Left colon (tissue), 2 donors: ENCODE results near the gene MGP. TPM values are rescaled to one million over a fixed set of nuclear protein-coding genes. Genes with fewer than 3 reads are reported as not detected.

Experiments
- ATAC-seq: fragments of 200-7000 bp; cut with Tn5 transposase; one replicate; pipeline ENCODE4 v1.9.1; 2020; ENCODE audit warnings: mild to moderate bottlenecking, moderate library complexity
- DNase-seq, 2 donors: peaks; one replicate each; pipeline ENCODE4 v3.0.0-alpha.2; 2020
- intact Hi-C, 2 donors: fragments of 100-400 bp; cut with DNase I in 1 of 2; cut with micrococcal nuclease in 1 of 2; formaldehyde crosslinking; loops; one replicate each; pipeline versions ENCODE4 v1.11.2 to v1.14.0; 2022; cut with DNase I, micrococcal nuclease
- total RNA-seq, 2 donors: library from RNA; stranded (reverse); fragmentation: NEBNext Ultra II Directional; extraction: Animal tissue kit (Norgen Biotek cat#: 25700); gene quantifications; one replicate each; pipeline ENCODE4 v1.2.1, GENCODE V29; 2021
- donor health status: DM: no; HTN: no; CAD: no.
- donor health status: DM: yes; HTN: yes; CAD: no.

MGP gene
- total RNA-seq, 2 donors from 2014 or later = 77.0 to 248 TPM

DNA sequence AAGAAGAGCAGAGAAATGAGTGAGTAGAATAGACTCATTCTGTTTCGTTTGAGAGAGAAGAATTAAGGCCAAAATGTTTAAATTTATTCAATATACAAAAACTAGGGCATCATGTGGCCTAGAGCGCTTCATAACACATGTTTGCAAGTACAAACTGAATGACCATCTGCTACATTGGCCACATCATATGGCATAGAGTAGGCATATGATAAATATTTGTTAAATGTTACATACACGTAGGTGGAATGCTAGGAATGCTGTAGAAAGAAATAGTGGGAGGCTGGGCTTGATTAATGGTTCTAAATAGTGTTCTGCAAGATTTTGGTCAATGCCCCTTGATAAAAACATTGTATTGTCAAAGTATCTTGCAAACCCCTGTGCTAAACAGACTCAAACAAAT is 10.8 kb downstream of the MGP start:
- intact Hi-C loops = no loop called here
- no peak for ATAC-seq
- no peak for DNase-seq

GRCh38 chr12:14873440-14874185 is 12.0 kb downstream of the MGP start:
- DNase-seq = no peak
- no peak for ATAC-seq
- intact Hi-C loops = no loop called here

GRCh38 chr12:14871886-14872285 is 13.8 kb downstream of the MGP start:
- ATAC-seq = no peak
- no peak for DNase-seq
- intact Hi-C loops = no loop called here

DNA sequence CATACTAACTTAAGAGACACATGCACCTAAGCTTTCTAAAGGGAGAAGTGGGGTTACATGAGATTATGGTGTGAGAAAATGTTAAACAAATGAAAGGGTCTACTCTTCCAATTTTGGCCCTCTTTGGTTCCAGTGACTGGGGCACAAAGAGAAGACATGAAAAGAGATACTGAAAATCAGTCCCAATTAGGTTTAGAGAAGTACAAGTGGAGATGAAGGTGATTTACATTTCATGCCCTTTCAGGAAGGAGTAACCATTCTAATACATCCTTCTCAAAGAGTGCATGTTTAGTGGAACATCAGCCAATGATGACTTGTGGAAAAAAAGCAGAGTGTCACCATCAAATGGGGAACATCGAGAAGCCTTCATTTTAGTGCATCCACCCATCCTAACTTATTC is 14.4 kb downstream of the MGP start:
- ATAC-seq (no peak), DNase-seq (no peak)
- intact Hi-C loops = no loop called here

DNA sequence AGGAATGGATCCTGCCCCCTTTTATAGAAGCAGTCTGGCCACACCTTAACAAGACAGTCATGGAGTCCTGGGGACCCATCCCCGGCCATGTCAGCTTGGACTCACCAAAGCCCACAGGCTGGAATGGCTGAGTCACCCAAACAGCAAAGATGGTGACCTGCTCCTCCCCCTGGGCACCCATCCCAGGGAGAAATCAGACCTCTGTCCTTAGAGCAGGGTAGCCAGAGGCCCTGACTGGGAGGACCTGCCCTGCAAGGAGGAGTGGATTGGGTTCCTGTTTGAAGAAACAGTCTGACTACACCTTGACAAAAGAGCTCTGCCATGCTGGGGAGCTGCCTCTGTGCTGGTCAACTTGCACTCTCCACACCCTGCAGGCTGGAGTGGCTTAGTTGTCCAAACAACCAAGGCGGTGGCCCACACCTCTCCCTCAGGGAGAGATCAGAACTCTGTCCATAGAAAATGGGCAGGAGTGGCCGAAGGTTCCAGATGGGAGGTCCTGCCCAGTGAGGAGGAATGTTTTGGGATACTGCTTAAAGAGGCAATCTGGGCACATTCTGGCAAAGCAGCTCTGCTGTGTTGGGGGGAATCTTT is 16.6 kb downstream of the MGP start:
- DNase-seq (no peak), ATAC-seq (no peak)
- intact Hi-C loops = no loop called here

DNA sequence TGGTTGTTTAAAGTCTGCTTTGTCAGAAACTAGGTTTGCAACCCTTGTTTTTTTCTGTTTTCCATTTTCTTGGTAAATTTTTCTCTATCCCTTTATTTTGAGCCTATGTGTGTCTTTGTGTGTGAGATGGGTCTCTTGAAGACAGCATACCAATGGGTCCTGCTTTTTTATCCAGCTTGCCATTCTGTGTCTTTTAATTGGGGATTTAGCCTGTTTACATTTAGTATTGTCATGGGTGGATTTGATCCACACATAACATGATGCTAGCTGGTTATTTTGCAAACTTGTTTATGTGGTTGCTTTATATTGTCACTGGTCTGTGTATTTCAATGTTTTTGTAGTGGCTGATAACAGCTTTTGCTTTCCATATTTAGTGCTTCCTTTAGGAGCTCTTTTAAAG is 25.2 kb downstream of the MGP start:
- DNase-seq (no peak), ATAC-seq (no peak)
- intact Hi-C loops = no loop called here

- ATAC-seq (no peak), DNase-seq (no peak)
- intact Hi-C loops = no loop called here
Observed at GRCh38 chr12:14858513-14858912, 27.1 kb downstream of the MGP start.

DNA sequence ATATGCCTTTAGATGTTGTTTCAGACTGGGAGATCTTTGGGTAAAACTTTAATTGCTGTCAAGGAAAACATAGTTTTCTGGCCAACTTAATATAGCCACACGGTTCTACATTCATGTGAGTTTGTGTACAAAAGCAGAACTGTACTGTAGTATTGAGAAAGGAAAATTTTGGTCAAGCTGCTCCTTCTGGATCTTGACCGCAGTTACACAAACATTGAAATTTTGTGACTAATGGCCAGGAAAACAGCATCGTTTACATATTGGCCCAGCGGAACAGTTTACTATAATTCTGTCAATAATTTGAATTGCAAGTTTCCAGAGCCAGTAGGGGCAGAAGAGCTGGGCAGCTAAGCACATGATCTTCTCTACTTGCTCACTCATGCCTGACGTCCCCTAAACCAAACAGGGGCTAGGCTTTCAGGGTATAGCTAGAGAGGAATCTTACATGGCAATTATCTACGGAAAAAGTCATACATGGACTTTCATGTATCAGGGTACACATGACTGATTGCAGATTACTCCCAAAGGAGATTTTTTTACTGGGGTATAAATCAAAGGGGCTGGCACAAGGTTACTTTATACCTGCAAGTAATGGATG is 31.0 kb downstream of the MGP start:
- no peak for DNase-seq
- intact Hi-C loops = no loop called here
- ATAC-seq = no peak

DNA sequence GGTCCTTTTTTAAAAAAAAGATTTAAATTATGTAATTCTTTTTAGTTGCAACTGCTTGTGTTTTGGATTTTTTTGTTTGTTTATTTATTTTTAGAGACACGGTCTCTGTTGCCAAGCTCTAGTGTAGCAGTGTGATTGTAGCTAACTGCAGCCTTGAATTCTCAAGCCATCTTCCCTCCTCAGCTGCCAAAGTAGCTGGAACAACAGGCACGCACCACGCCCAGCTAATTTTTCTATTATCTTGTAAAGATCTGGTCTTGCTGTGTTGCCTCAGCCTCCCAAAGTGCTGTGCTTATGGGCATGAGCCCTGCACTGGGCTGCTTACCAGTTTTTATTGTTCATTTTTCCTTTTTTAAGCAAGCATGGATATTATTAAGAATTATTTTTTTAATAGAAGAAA is 31.7 kb downstream of the MGP start:
- intact Hi-C loops = loop anchor here in 1 of 2 donors (2.0 kb wide), 1 partner anchor 413 kb away; no protein-coding TSS in a partner anchor
- no peak for DNase-seq
- ATAC-seq = no peak

DNA sequence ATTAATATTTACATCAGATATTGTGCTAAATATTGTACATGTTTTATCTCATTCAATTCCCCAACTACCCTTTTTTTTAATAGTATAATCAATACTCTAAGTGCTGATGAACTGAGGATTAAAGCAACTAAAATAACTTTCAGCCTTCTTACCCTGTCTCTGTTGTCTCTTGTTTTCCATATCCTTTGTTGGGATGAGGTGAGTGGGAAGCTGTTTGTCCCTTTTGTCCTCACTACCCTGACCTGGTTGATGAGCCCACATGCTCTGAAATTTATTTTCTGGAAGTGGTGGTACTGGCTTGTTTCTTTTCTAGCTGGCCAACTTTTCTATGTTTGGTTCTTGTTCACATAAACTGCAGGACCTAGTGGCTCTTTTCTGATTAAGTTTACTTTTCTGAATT is 32.8 kb downstream of the MGP start:
- no peak for DNase-seq
- intact Hi-C loops = loop anchor here in 1 of 2 donors (2.0 kb wide), 1 partner anchor 414 kb away; no protein-coding TSS in a partner anchor
- no peak for ATAC-seq

DNA sequence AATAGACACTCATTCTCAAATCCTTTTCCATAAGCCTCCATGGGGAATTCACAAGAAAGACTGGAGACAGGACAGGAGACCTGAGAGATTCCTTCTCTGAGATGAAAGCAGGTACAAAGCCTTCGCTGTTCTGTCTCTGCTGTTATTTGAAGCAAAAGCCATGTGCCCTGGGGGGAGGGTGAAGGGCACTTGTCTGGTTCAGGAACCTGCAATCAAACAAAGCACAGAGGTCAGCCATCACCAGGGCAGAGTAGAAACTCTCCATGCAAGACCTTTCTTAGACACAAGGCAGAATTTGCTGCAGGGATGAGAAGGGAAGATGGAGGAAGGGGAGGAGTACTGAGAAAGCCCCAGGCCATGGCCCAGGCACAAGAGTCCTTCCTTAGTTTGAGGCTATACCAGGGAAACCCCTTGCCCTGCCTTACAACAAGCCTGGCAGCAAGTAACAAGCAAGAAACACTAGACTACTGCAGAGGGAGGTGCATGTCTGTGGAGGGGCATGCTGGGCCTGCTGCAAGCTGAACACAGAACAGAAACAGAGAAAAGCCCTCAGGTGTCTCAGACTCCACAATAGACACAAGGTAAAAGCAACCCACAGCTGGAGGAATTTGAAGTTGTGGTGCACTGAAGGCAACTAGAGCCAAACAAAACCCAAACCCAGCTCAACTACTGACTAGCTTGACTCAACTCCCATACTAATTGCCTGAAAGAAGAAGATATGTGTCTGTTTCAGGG is 34.6 kb downstream of the MGP start:
- ATAC-seq (no peak), DNase-seq (no peak)
- intact Hi-C loops = no loop called here

DNA sequence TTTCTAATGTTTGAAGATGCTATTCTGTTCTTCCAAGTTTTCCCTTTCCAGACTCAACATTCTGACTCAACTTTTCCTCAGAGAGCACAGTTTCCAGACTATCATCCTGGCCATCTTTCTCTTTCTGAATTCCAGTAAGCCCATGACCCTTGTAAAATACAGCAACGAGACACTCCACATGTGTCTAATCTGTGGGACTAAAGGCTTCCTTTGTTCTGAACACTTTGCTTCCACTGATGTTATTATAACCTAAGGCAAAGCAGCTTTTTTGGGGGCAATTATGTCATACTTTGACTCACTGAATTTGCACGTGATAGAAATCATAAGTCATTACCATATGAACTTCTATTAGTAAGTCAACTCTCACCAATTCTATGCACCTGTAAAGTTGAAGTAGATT is 36.0 kb downstream of the MGP start:
- intact Hi-C loops = loop anchor here in 1 of 2 donors (10.0 kb wide), 1 partner anchor 145 kb away; no protein-coding TSS in a partner anchor
- DNase-seq = no peak
- no peak for ATAC-seq

- DNase-seq = no peak
- intact Hi-C loops = loop anchor here (2.0 to 10.0 kb wide), 2 partner anchors 148 kb away; no protein-coding TSS in a partner anchor
- no peak for ATAC-seq
Observed at GRCh38 chr12:14846876-14847580, 38.6 kb downstream of the MGP start.

DNA sequence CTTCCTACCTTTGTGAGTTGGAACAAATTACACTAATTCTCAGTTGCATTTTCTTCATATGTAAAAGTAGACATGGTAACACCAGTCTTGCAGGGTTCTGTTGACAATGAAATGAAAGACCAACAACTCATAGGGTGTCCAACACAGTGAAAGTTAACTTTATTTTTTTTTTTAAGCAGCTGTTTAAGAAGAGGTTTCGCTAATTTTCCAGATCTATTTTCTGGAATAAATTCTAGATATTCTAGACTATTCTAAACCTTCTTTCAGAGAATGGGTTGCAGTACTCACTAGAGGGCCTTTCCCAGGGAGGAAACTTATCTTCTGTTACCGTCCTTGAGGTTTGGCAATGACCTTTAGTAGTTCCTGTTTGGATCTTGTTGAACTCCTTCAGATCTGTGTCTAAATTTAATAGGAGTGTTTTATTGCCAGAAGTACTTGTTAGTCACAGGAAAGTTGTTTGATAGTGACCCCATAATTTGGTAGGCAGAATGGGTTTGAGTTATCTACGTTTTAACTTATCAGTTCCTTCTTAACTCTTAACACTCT is 39.5 kb downstream of the MGP start:
- DNase-seq = no peak
- intact Hi-C loops = loop anchor here (2.0 to 10.0 kb wide), 2 partner anchors 149 kb away; no protein-coding TSS in a partner anchor
- peak; percentile 53 for ATAC-seq

DNA sequence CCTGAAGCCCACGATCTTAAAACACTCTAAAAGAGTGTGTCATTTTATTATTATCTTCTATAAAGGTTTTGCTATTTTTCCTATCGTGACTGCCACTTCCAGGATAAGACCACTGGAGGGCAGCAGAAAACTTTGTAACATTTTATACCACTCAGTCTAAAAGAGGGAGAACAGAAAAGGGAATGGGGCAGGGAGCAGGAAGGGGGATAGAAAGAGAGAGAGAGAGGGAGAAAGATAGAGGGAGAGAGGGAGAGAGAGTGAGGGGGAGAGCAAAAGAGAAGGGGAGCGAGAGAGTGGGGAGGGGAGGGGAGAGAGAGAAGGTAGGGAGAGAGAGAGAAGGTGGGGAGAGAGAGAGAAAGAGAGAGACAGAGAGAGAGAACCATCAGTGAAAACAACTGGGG is 40.3 kb downstream of the MGP start:
- peak in 1 of 2 donors; percentile 35 for DNase-seq
- ATAC-seq = peak; percentile 72
- intact Hi-C loops = loop anchor here in 1 of 2 donors (10.0 kb wide), 1 partner anchor 149 kb away; no protein-coding TSS in a partner anchor

- no peak for ATAC-seq
- DNase-seq = no peak
- intact Hi-C loops = loop anchor here in 1 of 2 donors (10.0 kb wide), 1 partner anchor 150 kb away; no protein-coding TSS in a partner anchor
Observed at GRCh38 chr12:14844401-14844800, 41.3 kb downstream of the MGP start.

DNA sequence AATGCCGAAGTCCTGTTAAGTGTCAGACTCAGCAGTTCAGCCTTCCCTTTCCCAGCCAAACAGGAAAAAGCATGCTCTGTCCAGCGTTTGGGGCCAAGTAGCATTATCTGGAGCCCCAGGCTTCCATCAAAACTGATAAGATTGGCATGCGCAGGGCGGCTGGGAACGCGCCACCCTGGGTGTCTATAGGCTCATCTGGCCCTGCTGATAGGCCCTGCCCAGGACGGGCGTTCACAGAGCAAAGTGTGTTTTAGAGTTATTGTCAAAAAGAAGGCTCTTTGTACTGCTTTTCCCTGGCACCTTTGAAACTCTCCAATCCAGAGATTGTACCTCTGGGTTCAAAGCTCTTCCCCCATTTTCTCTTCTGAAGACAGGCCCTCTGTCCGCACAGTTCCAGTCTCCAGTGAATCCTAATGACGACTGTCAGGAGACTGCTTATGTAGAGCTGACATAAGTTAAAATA is 42.2 kb downstream of the MGP start, which contains the start of gene ART4:
TSS of gene ART4 (minus strand) at position 102 of the 463 bp plus-strand sequence. CDS start 413 bp downstream, outside the sequence.
- intact Hi-C loops = loop anchor here in 1 of 2 donors (10.0 kb wide), 1 partner anchor 151 kb away; no protein-coding TSS in a partner anchor
- ATAC-seq (no peak), DNase-seq (no peak)

DNA sequence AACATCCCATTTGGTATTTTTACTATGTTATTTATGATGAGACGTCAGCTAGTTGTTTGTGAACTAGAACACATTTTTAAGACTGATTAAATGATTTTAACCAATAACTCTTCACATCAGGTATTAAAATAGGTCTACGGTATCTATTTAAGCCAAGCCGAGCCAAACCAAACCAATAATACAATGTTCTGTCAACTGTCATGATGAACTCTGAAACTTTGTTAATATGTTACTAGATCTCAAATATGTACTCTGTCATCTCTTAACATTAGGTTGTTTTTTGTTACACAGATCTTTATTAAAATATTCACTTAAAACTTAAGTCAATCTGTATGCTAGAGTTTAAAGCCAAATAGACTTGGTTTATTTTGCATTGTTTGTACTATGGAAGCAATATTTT is 43.3 kb downstream of the MGP start:
- ATAC-seq = peak; percentile 65
- intact Hi-C loops = loop anchor here in 1 of 2 donors (10.0 kb wide), 1 partner anchor 152 kb away; no protein-coding TSS in a partner anchor
- no peak for DNase-seq
